Stomach (tissue), 4 donors: ENCODE data around the gene OLA1.

Source experiments
- POLR2A ChIP-seq, 4 donors: fragments of 450-650 bp; IDR thresholded peaks; one replicate each; pipeline ENCODE4 v1.6.1; 2016; ENCODE audit warnings: antibody characterized with exemption in 4 of 4, control low read depth in 2 of 4, mild to moderate bottlenecking in 1 of 4, moderate library complexity in 1 of 4
- POLR2AphosphoS5 ChIP-seq, 3 donors: sonication (generic); formaldehyde crosslinking; IDR thresholded peaks; one replicate each; pipeline ENCODE4 v1.6.1; 2016; ENCODE audit warnings: antibody characterized with exemption in 3 of 3

- no peak for TF ChIP-seq POLR2AphosphoS5 (IDR thresholded peaks at IDR 0.05)
- TF ChIP-seq POLR2A (IDR thresholded peaks at IDR 0.05), result no peak
These were observed 79.0 kb downstream of the OLA1 start for GRCh38 chr2:174169372-174169771.
